Putamen (tissue), 1 donor: Measurements from ENCODE around the gene KDM4C.
A peak's percentile ranks its signal among the peaks of the same experiment; 100 is the strongest.

Source experiments
- DNase-seq: peaks from one replicate; pipeline ENCODE4 v3.0.0-alpha.2; 2016; ENCODE audit warnings: low spot score

The KDM4C gene

GRCh38 chr9:6869081-6869948 lies 111.5 kb downstream of the KDM4C start:
- no peak for DNase-seq

- DNase-seq, result no peak
These were observed 112.4 kb downstream of the KDM4C start for GRCh38 chr9:6870149-6870548.

GRCh38 chr9:6870650-6871477 lies 113.1 kb downstream of the KDM4C start:
- no peak for DNase-seq

GRCh38 chr9:6873857-6874256 lies 116.1 kb downstream of the KDM4C start:
- DNase-seq, result peak; percentile 39

- no peak for DNase-seq
These were observed 118.6 kb downstream of the KDM4C start for GRCh38 chr9:6876195-6876894.

- no peak for DNase-seq
These were observed 119.9 kb downstream of the KDM4C start for GRCh38 chr9:6877671-6878161.

- no peak for DNase-seq
These were observed 122.9 kb downstream of the KDM4C start for GRCh38 chr9:6880626-6881025.

- no peak for DNase-seq
These were observed 126.3 kb downstream of the KDM4C start for GRCh38 chr9:6884101-6884500.

- no peak for DNase-seq
These were observed 127.2 kb downstream of the KDM4C start for GRCh38 chr9:6884990-6885389.

- DNase-seq, result no peak
These were observed 129.3 kb downstream of the KDM4C start for GRCh38 chr9:6887051-6887450.

- no peak for DNase-seq
These were observed 132.1 kb downstream of the KDM4C start for GRCh38 chr9:6889868-6890267.

- no peak for DNase-seq
These were observed 135.8 kb downstream of the KDM4C start for GRCh38 chr9:6893350-6894131.

- DNase-seq, result no peak
These were observed 136.4 kb downstream of the KDM4C start for GRCh38 chr9:6894135-6894534.

- DNase-seq, result no peak
These were observed 138.0 kb downstream of the KDM4C start for GRCh38 chr9:6895754-6896153.

GRCh38 chr9:6896562-6896961 lies 138.8 kb downstream of the KDM4C start:
- DNase-seq, result no peak

- DNase-seq, result no peak
These were observed 139.5 kb downstream of the KDM4C start for GRCh38 chr9:6897207-6897822.

GRCh38 chr9:6897898-6898302 lies 140.1 kb downstream of the KDM4C start:
- DNase-seq, result no peak

GRCh38 chr9:6899274-6899673 lies 141.5 kb downstream of the KDM4C start:
- DNase-seq, result no peak

- no peak for DNase-seq
These were observed 142.7 kb downstream of the KDM4C start for GRCh38 chr9:6900440-6900883.

- DNase-seq, result no peak
These were observed 143.4 kb downstream of the KDM4C start for GRCh38 chr9:6901180-6901579.

- no peak for DNase-seq
These were observed 144.7 kb downstream of the KDM4C start for GRCh38 chr9:6902423-6902822.
